ENCODE results near the gene POLRMT. TPM values are rescaled to one million over a fixed set of nuclear protein-coding genes. Genes with fewer than 3 reads are reported as not detected.

The POLRMT gene
- polyA plus RNA-seq, 1 of the 3 experiments (the other 2 are of a cell fraction), result 38.2 TPM

- Histone ChIP-seq H3F3A (replicated peaks; ENCODE audit: insufficient read depth) (peaks cover 15% of the 10 kb centered on the region), H2AFZ (ENCODE audit: low read depth) (no peak overlapping the region), H3K79me2 (ENCODE audit: insufficient read depth) (peaks cover 4% of the 10 kb centered on the region; the same call in 1 of the 2 replicates), H3K9me3 (no peaks in the 10 kb centered on the region), H4K20me1 (ENCODE audit: insufficient read depth) (peaks cover 41% of the 10 kb centered on the region), H3K36me3 (replicated peaks in 1 of 2; ENCODE audit: control insufficient read depth in 1 of 2, insufficient read depth in 2 of 2, low read length in 1 of 2) (no peaks in the 10 kb centered on the region), H3K27ac (ENCODE audit: low read depth in 2 of 2, low read length in 1 of 2) (peak overlapping the region in 1 of 2 experiments; percentile 34; a peak in 1 of 4 replicates), H3K4me1 (ENCODE audit: control insufficient read depth in 1 of 2, insufficient read depth in 2 of 2, low read depth in 1 of 2, low read length in 1 of 2) (peaks cover 4 to 23% of the 10 kb centered on the region in 2 experiments; a peak in 1 of 4 replicates), H3K9me2 (no peaks in the 10 kb centered on the region), H3K27me3 (ENCODE audit: insufficient read depth) (no peaks in the 10 kb centered on the region), H3K4me2 (peak overlapping the region; percentile 76; the same call in 1 of the 2 replicates), H3K4me3 (ENCODE audit: low read depth in 2 of 2, low read length in 1 of 2) (peak overlapping the region; percentile 36 to 44; a peak in 3 of 4 replicates), H3K9ac (no peak overlapping the region)
- DNase-seq, result peak; percentile 59
- POLR2A ChIA-PET, result interaction anchor here (1.0 kb wide), 1 partner anchor 58 kb away, joined by 3 read pairs; the partner anchor contains the start of gene CDC34
- TF ChIP-seq RCOR1 (IDR thresholded peaks at IDR 0.05; ENCODE audit: low read length) (no peak), GABPA (IDR thresholded peaks at IDR 0.05; ENCODE audit: low read depth) (no peak), RFX5 (IDR thresholded peaks at IDR 0.05; ENCODE audit: low read length) (no peak), YY1 (IDR thresholded peaks at IDR 0.05; ENCODE audit: low read depth) (no peak), EP300 (IDR thresholded peaks at IDR 0.05; ENCODE audit: borderline replicate concordance in 1 of 2, low read depth in 1 of 2, low read length in 1 of 2) (no peak), PBX3 (IDR thresholded peaks at IDR 0.05) (no peak), MXI1 (IDR thresholded peaks at IDR 0.05; ENCODE audit: low read depth, low read length) (no peak), USF2 (IDR thresholded peaks at IDR 0.05; ENCODE audit: borderline replicate concordance, low read depth, low read length) (no peak)
- CTCF ChIA-PET, result interaction anchor here (0.8 to 3.7 kb wide), 15 partner anchors 7 to 149 kb away, joined by 3 to 32 read pairs (median 3); partner anchors contain the start of gene FSTL3
- 11% methylated on average over 11 of the region's 54 CpGs for WGBS (ENCODE audit: low lambda C conversion rate)
Measured at GRCh38 chr19:588741-589692, 44.3 kb downstream of the POLRMT start.

- H3K27me3 ChIP-seq (ENCODE audit: insufficient read depth), result no peaks in the 10 kb centered on the region
- peaks cover 41% of the 10 kb centered on the region for H4K20me1 ChIP-seq (ENCODE audit: insufficient read depth)
- H3K9ac ChIP-seq, result no peak overlapping the region
- ChIA-PET POLR2A (interaction anchor here (1.0 kb wide), 1 partner anchor 57 kb away, joined by 3 read pairs; the partner anchor contains the start of gene CDC34), CTCF (interaction anchor here (0.8 to 3.7 kb wide), 16 partner anchors 8 to 149 kb away, joined by 3 to 32 read pairs (median 3); partner anchors contain the start of gene FSTL3)
- no peaks in the 10 kb centered on the region for H3K9me3 ChIP-seq
- peak overlapping the region; percentile 32 to 36; a peak in 3 of 4 replicates for H3K4me3 ChIP-seq (ENCODE audit: low read depth in 2 of 2, low read length in 1 of 2)
- peaks cover 0 to 3% of the 10 kb centered on the region in 2 experiments for H3K36me3 ChIP-seq (replicated peaks in 1 of 2; ENCODE audit: control insufficient read depth in 1 of 2, insufficient read depth in 2 of 2, low read length in 1 of 2)
- H3K4me2 ChIP-seq, result peak overlapping the region; percentile 76; the same call in 1 of the 2 replicates
- H3F3A ChIP-seq (replicated peaks; ENCODE audit: insufficient read depth), result peaks cover 20% of the 10 kb centered on the region
- H3K27ac ChIP-seq (ENCODE audit: low read depth in 2 of 2, low read length in 1 of 2), result peak overlapping the region; percentile 34 to 47; a peak in 2 of 4 replicates
- peak; percentile 92 for DNase-seq
- no peaks in the 10 kb centered on the region for H3K9me2 ChIP-seq
- no peak overlapping the region for H2AFZ ChIP-seq (ENCODE audit: low read depth)
- peaks cover 4 to 23% of the 10 kb centered on the region in 2 experiments; a peak in 1 of 4 replicates for H3K4me1 ChIP-seq (ENCODE audit: control insufficient read depth in 1 of 2, insufficient read depth in 2 of 2, low read depth in 1 of 2, low read length in 1 of 2)
- peaks cover 4% of the 10 kb centered on the region; the same call in 1 of the 2 replicates for H3K79me2 ChIP-seq (ENCODE audit: insufficient read depth)
- WGBS (ENCODE audit: low lambda C conversion rate), result 4% methylated on average over 15 of the region's 41 CpGs
- TF ChIP-seq USF1 (IDR thresholded peaks at IDR 0.05; ENCODE audit: borderline replicate concordance, low read depth), result peak; percentile 7; the same call in 1 of the 2 replicates
- TF ChIP-seq JUND (IDR thresholded peaks at IDR 0.05), result no peak
- TF ChIP-seq EP300 (IDR thresholded peaks at IDR 0.05; ENCODE audit: borderline replicate concordance in 1 of 2, low read depth in 1 of 2, low read length in 1 of 2), result 0 out of 4 replicates have a peak, but pooled peaks of 1 of the 2 experiments have one; percentile 25
- peak; percentile 68 for TF ChIP-seq SMC3 (IDR thresholded peaks at IDR 0.05; ENCODE audit: low read depth, low read length)
- TF ChIP-seq NFIC (IDR thresholded peaks at IDR 0.05; ENCODE audit: borderline replicate concordance), result peak; percentile 30; the same call in 1 of the 2 replicates
- peak; percentile 60 for TF ChIP-seq RAD21 (IDR thresholded peaks at IDR 0.05; ENCODE audit: low read length)
- TF ChIP-seq CHD2 (IDR thresholded peaks at IDR 0.05; ENCODE audit: low read length, partially characterized antibody), result peak; percentile 52
- TF ChIP-seq MXI1 (IDR thresholded peaks at IDR 0.05; ENCODE audit: low read depth, low read length), result peak; percentile 81
- no peak for TF ChIP-seq REST (IDR thresholded peaks at IDR 0.05; ENCODE audit: low read depth, low read length)
- TF ChIP-seq YY1 (IDR thresholded peaks at IDR 0.05; ENCODE audit: low read depth), result no peak
- peak; percentile 74 for TF ChIP-seq MAX (IDR thresholded peaks at IDR 0.05; ENCODE audit: low read depth)
Measured at GRCh38 chr19:588093-588740, 45.1 kb downstream of the POLRMT start.

Measured in SK-N-SH (cell line).